Cardiac muscle cell (in vitro differentiated cells and primary cell): ENCODE data around the gene HAUS5. TPM values are rescaled to one million over a fixed set of nuclear protein-coding genes. Genes with fewer than 3 reads are reported as not detected.
"Not testable (repeated sequence)": the region's sequence is repeated elsewhere in the genome, so short reads cannot be mapped to it uniquely, and the experiment has no call there.

Experiments
- DNase-seq, 2 donors: peaks; one replicate each; pipeline versions ENCODE4 v3.0.0 to v3.0.0-alpha.2; 2010 to 2017; ENCODE audit warnings: low read depth in 1 of 2, low spot score in 1 of 2
- H3K27ac ChIP-seq: fragments of 200-600 bp; sonication (generic); 2 replicates; pipeline ENCODE4 v1.5.1; 2016
- H3K27me3 ChIP-seq: fragments of 200-600 bp; sonication (generic); 2 replicates; pipeline ENCODE4 v1.6.0; 2016; ENCODE audit warnings: control low read depth
- H3K36me3 ChIP-seq: fragments of 200-600 bp; sonication (generic); 2 replicates; pipeline ENCODE4 v1.5.1; 2016; ENCODE audit warnings: control low read depth
- H3K4me1 ChIP-seq: fragments of 200-600 bp; sonication (generic); 2 replicates; pipeline ENCODE4 v1.8.1; 2017; ENCODE audit warnings: low read depth, mild to moderate bottlenecking, mixed run types
- H3K4me3 ChIP-seq: fragments of 200-600 bp; sonication (generic); 2 replicates; pipeline ENCODE4 v1.5.1; 2016; ENCODE audit warnings: mild to moderate bottlenecking
- H3K9me3 ChIP-seq: fragments of 200-600 bp; sonication (generic); 2 replicates; pipeline ENCODE4 v1.5.1; 2017; ENCODE audit warnings: low read depth, mild to moderate bottlenecking, control low read depth
- polyA plus RNA-seq: library from polyadenylated mRNA; unstranded; fragments of >200 nt; fragmentation: Nextera tagmentation; extraction: Ambion mirVana; gene quantifications from 2 replicates; pipeline ENCODE4 v1.2.1, GENCODE V29; 2016
- total RNA-seq: library from RNA; depleted of rRNA; stranded (reverse); fragments of >200 nt; gene quantifications from 2 replicates; pipeline ENCODE4 v1.2.3, GENCODE V29; 2016
- TF ChIP-seq, protein P1 (sequence below): IDR thresholded peaks from 2 replicates; pipeline ENCODE4 v1.5.1; 2012; ENCODE audit warnings: low read depth, mild to moderate bottlenecking, low read length

HAUS5 gene
- total and polyA plus RNA-seq, 2 experiments from 2014 or later: 20.5 to 29.6 TPM

DNA sequence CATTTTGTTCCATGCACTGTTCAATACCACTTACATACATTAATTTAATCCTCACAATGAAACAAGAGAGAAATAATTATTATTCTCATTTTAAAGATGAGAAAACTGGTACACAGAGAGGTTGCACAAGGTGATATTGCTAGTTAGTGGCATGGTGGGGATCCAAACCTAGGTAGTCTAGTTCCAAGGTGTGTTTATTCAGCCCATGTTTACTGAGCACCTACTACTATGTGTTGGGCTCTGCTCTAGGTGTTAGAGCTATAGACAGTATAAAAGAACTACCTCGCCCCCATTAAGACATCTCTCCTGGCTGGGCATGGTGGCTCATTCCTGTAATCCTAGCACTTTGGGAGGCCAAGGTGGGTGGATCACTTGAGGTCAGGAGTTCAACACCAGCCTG, 29.8 kb upstream of the HAUS5 start:
- Histone ChIP-seq H3K36me3 (no peaks in the 10 kb centered on the region), H3K27ac (no peak overlapping the region), H3K4me1 (no peaks in the 10 kb centered on the region), H3K27me3 (peaks cover 6% of the 10 kb centered on the region), H3K9me3 (no peaks in the 10 kb centered on the region), H3K4me3 (no peak overlapping the region)
- TF ChIP-seq, protein P1, sequence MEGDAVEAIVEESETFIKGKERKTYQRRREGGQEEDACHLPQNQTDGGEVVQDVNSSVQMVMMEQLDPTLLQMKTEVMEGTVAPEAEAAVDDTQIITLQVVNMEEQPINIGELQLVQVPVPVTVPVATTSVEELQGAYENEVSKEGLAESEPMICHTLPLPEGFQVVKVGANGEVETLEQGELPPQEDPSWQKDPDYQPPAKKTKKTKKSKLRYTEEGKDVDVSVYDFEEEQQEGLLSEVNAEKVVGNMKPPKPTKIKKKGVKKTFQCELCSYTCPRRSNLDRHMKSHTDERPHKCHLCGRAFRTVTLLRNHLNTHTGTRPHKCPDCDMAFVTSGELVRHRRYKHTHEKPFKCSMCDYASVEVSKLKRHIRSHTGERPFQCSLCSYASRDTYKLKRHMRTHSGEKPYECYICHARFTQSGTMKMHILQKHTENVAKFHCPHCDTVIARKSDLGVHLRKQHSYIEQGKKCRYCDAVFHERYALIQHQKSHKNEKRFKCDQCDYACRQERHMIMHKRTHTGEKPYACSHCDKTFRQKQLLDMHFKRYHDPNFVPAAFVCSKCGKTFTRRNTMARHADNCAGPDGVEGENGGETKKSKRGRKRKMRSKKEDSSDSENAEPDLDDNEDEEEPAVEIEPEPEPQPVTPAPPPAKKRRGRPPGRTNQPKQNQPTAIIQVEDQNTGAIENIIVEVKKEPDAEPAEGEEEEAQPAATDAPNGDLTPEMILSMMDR: no peak
- DNase-seq: no peak

- no peak within 1 kb of the TSS for H3K27ac ChIP-seq
- TF ChIP-seq, protein P1: no peak
- H3K27me3 ChIP-seq: peaks cover 6% of the 10 kb centered on the region
- DNase-seq: no peak
- H3K4me1 ChIP-seq: no peaks in the 10 kb centered on the region
- H3K9me3 ChIP-seq: no peaks in the 10 kb centered on the region
- no peaks in the 10 kb centered on the region for H3K36me3 ChIP-seq
- no peak within 1 kb of the TSS for H3K4me3 ChIP-seq
Observed at GRCh38 chr19:35585848-35586247, 26.7 kb upstream of the HAUS5 start, which contains the start of gene PMIS2. TSS of gene PMIS2 (plus strand) at chr19:35586173. CDS start at chr19:35586260, 87 bp downstream.

DNA sequence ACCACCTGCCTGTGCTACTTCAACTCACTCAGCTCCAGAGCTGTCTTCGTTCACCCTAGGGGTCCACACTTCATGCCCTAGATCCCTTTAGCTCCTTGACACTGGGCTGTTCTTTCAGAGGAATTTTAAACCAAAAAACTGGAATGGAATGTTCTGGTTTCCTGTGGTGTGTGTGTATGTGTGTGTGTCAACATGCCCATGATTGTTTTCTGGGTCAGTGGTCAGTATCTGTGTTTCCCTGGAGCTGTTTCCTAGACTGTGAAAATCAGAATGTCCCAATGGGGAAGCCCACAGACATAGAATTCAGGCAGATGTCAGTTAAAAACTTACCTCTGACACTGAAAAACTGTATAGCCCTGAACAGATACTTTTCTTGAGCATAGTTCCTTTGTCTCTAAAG, 25.2 kb upstream of the HAUS5 start:
- H3K4me1 ChIP-seq: no peaks in the 10 kb centered on the region
- DNase-seq: peak in 1 of 2 donors; percentile 62
- no peak overlapping the region for H3K4me3 ChIP-seq
- no peaks in the 10 kb centered on the region for H3K36me3 ChIP-seq
- no peak overlapping the region for H3K27ac ChIP-seq
- TF ChIP-seq, protein P1: no peak
- H3K27me3 ChIP-seq: peaks cover 6% of the 10 kb centered on the region
- H3K9me3 ChIP-seq: no peaks in the 10 kb centered on the region

GRCh38 chr19:35590875-35591274, 21.7 kb upstream of the HAUS5 start:
- Histone ChIP-seq H3K9me3 (no peaks in the 10 kb centered on the region), H3K4me1 (no peaks in the 10 kb centered on the region), H3K27me3 (no peaks in the 10 kb centered on the region), H3K4me3 (no peak overlapping the region), H3K27ac (no peak overlapping the region), H3K36me3 (no peaks in the 10 kb centered on the region)
- no peak for DNase-seq
- TF ChIP-seq, protein P1: no peak

GRCh38 chr19:35592226-35592625, 20.3 kb upstream of the HAUS5 start:
- Histone ChIP-seq H3K36me3 (no peaks in the 10 kb centered on the region), H3K9me3 (no peaks in the 10 kb centered on the region), H3K4me1 (no peaks in the 10 kb centered on the region), H3K27me3 (no peaks in the 10 kb centered on the region), H3K27ac (no peak overlapping the region), H3K4me3 (no peak overlapping the region)
- peak; percentile 66 to 71 for DNase-seq
- TF ChIP-seq, protein P1: peak; percentile 67

- not testable (repeated sequence) for H3K9me3 ChIP-seq, H3K27me3 ChIP-seq, H3K4me1 ChIP-seq, H3K36me3 ChIP-seq, H3K4me3 ChIP-seq, H3K27ac ChIP-seq, DNase-seq
Observed at GRCh38 chr19:35595026-35595425, 17.5 kb upstream of the HAUS5 start.
